ENCODE measurements around the gene NAGPA. TPM values are rescaled to one million over a fixed set of nuclear protein-coding genes. Genes with fewer than 3 reads are reported as not detected.
A peak's percentile ranks its signal among the peaks of the same experiment; 100 is the strongest.

Gene NAGPA
- total and polyA plus RNA-seq, 2 of the 13 experiments (the other 11 are each of a cell fraction or from before 2014, with no cell fraction given), result 27.1 to 60.3 TPM

- no peak for TF ChIP-seq PAX8 (CRISPR knock-in tag; IDR thresholded peaks at IDR 0.05; ENCODE audit: borderline replicate concordance)
- TF ChIP-seq, protein P1, sequence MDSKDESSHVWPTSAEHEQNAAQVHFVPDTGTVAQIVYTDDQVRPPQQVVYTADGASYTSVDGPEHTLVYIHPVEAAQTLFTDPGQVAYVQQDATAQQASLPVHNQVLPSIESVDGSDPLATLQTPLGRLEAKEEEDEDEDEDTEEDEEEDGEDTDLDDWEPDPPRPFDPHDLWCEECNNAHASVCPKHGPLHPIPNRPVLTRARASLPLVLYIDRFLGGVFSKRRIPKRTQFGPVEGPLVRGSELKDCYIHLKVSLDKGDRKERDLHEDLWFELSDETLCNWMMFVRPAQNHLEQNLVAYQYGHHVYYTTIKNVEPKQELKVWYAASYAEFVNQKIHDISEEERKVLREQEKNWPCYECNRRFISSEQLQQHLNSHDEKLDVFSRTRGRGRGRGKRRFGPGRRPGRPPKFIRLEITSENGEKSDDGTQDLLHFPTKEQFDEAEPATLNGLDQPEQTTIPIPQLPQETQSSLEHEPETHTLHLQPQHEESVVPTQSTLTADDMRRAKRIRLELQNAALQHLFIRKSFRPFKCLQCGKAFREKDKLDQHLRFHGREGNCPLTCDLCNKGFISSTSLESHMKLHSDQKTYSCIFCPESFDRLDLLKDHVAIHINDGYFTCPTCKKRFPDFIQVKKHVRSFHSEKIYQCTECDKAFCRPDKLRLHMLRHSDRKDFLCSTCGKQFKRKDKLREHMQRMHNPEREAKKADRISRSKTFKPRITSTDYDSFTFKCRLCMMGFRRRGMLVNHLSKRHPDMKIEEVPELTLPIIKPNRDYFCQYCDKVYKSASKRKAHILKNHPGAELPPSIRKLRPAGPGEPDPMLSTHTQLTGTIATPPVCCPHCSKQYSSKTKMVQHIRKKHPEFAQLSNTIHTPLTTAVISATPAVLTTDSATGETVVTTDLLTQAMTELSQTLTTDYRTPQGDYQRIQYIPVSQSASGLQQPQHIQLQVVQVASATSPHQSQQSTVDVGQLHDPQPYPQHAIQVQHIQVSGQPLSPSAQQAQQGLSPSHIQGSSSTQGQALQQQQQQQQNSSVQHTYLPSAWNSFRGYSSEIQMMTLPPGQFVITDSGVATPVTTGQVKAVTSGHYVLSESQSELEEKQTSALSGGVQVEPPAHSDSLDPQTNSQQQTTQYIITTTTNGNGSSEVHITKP (CRISPR knock-in tag; IDR thresholded peaks at IDR 0.05; ENCODE audit: low read depth), result no peak
- TF ChIP-seq, protein P2, sequence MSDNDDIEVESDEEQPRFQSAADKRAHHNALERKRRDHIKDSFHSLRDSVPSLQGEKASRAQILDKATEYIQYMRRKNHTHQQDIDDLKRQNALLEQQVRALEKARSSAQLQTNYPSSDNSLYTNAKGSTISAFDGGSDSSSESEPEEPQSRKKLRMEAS (IDR thresholded peaks at IDR 0.05), result peak; percentile 61
- TF ChIP-seq KDM3A (CRISPR knock-in tag; IDR thresholded peaks at IDR 0.05; ENCODE audit: low read depth), result no peak
- TF ChIP-seq CENPT (CRISPR knock-in tag; IDR thresholded peaks at IDR 0.05; ENCODE audit: low read depth), result no peak
- TF ChIP-seq ZNF280D (CRISPR knock-in tag; IDR thresholded peaks at IDR 0.05), result no peak
- TF ChIP-seq ELF1 (CRISPR knock-in tag; IDR thresholded peaks at IDR 0.05), result no peak
- TF ChIP-seq NFYC (CRISPR knock-in tag; IDR thresholded peaks at IDR 0.05), result no peak
- TF ChIP-seq TCF12 (IDR thresholded peaks at IDR 0.05), result no peak
- TF ChIP-seq TCF12 (CRISPR knock-in tag; IDR thresholded peaks at IDR 0.05), result 0 out of 2 replicates have a peak, but pooled peaks have one; percentile 20
- TF ChIP-seq, protein P3, sequence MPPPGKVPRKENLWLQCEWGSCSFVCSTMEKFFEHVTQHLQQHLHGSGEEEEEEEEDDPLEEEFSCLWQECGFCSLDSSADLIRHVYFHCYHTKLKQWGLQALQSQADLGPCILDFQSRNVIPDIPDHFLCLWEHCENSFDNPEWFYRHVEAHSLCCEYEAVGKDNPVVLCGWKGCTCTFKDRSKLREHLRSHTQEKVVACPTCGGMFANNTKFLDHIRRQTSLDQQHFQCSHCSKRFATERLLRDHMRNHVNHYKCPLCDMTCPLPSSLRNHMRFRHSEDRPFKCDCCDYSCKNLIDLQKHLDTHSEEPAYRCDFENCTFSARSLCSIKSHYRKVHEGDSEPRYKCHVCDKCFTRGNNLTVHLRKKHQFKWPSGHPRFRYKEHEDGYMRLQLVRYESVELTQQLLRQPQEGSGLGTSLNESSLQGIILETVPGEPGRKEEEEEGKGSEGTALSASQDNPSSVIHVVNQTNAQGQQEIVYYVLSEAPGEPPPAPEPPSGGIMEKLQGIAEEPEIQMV (CRISPR knock-in tag; IDR thresholded peaks at IDR 0.05; ENCODE audit: low read depth), result no peak
- TF ChIP-seq PCBP2 (optimal IDR thresholded peaks at IDR 0.05; ENCODE audit: low read depth, low read length, poor library complexity, severe bottlenecking), result no peak
- TF ChIP-seq ZKSCAN5 (CRISPR knock-in tag; IDR thresholded peaks at IDR 0.05), result no peak
- no peak for TF ChIP-seq ZNF460 (CRISPR knock-in tag; IDR thresholded peaks at IDR 0.05; ENCODE audit: borderline replicate concordance)
- TF ChIP-seq ASH2L (IDR thresholded peaks at IDR 0.05; ENCODE audit: insufficient read length, low read depth, low read length), result no peak
- TF ChIP-seq ZHX1 (CRISPR knock-in tag; IDR thresholded peaks at IDR 0.05; ENCODE audit: low read depth), result no peak
- TF ChIP-seq FOXP1 (IDR thresholded peaks at IDR 0.05), result no peak
- TF ChIP-seq FOXP1 (CRISPR knock-in tag; IDR thresholded peaks at IDR 0.05), result no peak
These were observed 46.0 kb downstream of the NAGPA start (continued) for GRCh38 chr16:4987580-4988374.

All from HepG2 (cell line).